ENCODE results near the gene CEP170B.

GRCh38 chr14:104845834-104846441, 19.1 kb upstream of the CEP170B start:
- TF ChIP-seq CTCF (CRISPR knock-in tag; IDR thresholded peaks at IDR 0.05) (no peak), SIN3A (IDR thresholded peaks at IDR 0.05; ENCODE audit: borderline replicate concordance, low read depth, low read length) (no peak), SP2 (CRISPR knock-in tag; IDR thresholded peaks at IDR 0.05) (no peak), ZZZ3 (CRISPR knock-in tag; IDR thresholded peaks at IDR 0.05; ENCODE audit: borderline replicate concordance) (no peak), TBL1XR1 (IDR thresholded peaks at IDR 0.05; ENCODE audit: borderline replicate concordance, low read length, partially characterized antibody) (no peak), ETS1 (CRISPR knock-in tag; IDR thresholded peaks at IDR 0.05) (no peak), ZNF547 (CRISPR knock-in tag; IDR thresholded peaks at IDR 0.05) (no peak), KLF6 (CRISPR knock-in tag; IDR thresholded peaks at IDR 0.05) (no peak), ARHGAP35 (CRISPR knock-in tag; IDR thresholded peaks at IDR 0.05; ENCODE audit: borderline replicate concordance) (no peak), ZNF770 (CRISPR knock-in tag; IDR thresholded peaks at IDR 0.05) (no peak)
